ENCODE results near the gene DISC1.
"Not testable (repeated sequence)": the region's sequence is repeated elsewhere in the genome, so short reads cannot be mapped to it uniquely, and the experiment has no call there.

Gene DISC1

DNA sequence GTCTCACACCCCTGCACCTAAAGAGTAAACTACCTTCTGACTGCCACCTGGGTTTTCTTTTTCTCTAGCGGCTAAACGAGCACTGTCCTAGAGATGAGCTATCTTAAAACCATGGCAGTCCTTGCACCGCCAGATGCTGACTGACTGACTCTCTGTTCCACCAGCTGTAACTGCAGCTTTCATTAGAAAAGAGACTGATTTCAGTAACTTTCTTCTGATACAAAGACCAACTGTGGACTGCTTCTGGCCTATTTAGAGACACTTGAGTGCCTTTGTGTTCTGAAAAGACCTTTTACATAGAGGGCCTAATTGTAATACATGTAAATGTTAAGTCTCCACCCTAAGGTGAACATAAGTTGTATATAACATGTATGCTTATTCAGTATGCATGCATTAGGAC, 152.5 kb downstream of the DISC1 start:
- DNase-seq: no peak

DNA sequence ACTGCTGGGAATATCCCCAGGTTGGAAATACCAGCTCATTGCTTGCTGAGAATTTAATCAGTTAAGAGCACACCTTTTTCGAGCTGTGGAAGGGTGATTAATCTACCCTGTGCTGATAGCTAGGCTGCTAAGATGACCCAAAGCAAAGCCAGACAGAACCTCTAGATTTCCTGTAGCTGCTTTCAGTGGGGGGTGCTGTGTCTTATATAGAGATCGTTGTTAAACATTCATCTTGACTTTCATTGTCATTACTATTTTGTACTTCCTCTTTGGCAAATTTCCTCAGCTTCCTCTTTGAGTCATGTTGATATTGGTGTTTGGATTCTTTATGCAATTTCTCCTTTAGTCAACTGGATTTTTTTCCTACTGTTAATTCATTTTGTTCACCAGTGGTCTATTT, 155.3 kb downstream of the DISC1 start:
- DNase-seq: no peak

DNA sequence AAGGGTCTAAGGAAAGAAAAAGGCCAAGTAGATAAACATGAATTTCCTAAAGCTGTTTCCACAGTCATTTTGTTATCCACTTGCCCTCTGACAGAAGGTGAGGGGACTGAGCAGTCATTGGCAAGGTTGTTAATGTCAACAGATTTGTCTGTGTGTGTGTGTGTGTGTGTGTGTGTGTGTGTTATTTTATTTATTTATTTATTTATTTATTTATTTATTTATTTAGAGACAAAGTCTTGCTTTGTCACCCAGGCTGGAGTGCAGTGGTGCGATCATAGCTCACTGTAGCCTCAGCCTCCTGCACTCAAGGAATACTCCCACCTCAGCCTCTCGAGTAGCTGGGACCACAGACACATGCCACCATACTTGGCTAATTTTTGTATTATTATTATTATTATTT, 158.5 kb downstream of the DISC1 start:
- not testable (repeated sequence) for DNase-seq

DNA sequence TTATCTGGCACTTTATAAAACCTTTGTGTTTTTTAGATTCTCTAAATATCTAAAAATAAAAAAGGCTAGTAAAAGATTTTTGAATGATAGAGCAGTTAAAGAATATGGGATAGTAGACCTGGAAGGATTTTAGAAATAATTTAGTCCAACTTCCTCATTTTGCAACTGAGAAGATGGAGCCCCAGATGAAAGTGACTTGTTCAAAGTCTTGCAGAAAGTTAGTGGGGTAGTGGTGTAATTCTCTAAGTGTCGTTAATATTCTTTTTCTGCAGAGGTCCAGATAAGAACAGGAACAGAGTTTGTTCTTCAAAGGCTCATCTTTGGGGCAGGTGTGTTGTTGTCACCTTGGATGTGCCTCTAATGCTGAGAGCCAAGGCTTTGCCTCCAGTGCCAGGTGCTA, 159.5 kb downstream of the DISC1 start:
- no peak for DNase-seq

DNA sequence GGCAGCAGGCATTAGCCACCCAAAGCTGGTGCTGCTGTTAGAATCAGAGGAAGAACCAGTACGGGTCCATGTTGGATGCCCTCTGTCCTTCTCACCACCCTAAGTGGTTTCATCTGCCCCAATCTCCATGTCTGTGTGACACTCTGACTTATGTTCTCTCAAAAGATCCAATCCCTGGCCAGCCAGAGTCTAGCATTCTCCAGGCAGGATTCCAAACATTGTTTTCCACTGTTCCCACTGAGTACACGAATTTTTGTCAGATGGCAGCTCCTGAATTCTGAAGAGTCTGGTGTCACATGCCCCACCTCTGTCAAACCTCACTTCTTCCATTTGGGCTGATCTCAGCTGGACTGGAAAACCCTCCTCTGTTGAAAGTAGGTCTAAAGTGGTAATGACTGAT, 166.0 kb downstream of the DISC1 start:
- DNase-seq: no peak

DNA sequence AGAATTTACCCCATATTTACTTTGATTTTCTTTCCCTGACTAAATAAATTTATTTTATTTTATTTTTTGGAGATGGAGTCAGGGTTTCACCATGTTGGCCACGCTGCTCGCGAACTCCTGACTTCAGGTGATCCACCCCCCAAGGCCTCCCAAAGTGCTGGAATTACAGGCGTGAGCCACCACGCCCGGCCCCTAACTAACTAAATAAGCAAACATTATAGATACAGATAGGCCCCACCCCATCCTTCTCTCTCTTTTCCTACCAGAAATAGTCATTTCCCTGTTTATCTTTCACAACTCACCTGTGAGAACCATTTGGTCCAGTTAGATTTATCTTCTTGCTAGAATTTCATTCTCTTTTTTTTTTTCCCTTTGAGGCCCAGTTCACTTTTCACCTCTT, 167.3 kb downstream of the DISC1 start:
- DNase-seq: no peak

DNA sequence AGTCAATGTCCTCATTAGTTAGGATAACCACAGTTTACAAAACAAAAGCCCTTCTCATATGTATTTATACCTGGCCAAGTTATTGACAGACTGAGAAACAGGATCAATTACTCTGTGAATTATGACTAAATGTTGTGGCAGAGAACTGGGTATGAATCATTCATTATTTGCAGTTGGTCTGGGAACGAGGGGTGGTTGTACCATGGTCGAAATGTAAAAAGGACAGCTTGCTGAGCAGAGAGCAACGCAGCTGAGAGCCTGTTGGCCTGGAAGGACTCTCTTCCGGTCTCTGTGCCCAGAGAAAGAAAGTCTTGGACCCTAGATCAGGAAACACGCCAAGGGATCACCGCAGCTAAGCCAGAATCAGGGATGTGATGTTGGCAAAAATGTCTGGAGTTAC, 169.6 kb downstream of the DISC1 start:
- DNase-seq: no peak

DNA sequence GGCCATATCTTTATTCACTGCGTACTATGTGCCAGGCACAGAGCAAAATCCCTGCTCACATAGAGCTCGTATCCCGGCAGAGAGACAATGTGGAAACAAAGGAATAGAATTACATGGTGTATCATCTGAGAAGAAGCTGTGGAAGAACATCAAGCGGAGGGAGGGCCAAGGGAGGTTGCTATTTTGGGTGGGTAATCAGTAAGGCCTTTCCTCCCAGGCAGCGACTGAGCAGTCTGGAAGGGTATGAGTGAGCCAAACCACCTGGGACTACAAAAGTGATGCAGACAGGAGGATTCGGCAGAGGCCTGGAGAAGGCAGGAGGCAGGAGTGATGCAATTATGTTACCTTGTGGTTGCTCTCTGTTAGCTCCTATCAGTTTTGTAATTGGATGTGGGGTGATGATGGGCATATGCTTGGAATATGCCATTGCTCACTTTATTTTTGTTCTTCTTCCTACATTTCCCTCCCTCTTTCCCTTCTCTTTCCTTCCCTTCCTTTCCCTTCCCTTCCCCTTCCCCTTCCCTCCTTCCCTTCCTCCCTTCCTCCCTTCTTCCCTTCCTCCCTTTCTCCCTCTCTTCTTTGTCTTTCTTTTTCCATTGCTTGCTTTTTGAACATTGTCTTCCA, 172.9 kb downstream of the DISC1 start:
- no peak for DNase-seq

DNA sequence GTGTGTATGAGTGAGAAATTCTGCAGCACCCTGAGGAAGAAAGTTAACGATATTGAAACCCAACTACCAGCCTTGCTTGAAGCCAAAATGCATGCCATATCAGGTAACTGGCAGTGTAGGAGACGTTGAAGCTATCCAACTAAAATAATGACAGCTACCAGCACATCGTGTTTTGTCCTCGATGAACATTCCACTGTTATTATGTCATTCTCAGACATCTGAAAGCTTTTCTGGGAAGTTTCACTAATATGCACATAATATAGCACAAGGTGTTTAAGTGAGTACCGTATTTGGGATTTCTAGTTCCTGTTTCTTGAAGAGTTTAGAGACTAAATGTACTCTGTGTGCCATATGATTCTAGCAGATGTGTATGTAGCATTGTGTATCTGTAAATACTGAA, 173.5 kb downstream of the DISC1 start:
- no peak for DNase-seq

DNA sequence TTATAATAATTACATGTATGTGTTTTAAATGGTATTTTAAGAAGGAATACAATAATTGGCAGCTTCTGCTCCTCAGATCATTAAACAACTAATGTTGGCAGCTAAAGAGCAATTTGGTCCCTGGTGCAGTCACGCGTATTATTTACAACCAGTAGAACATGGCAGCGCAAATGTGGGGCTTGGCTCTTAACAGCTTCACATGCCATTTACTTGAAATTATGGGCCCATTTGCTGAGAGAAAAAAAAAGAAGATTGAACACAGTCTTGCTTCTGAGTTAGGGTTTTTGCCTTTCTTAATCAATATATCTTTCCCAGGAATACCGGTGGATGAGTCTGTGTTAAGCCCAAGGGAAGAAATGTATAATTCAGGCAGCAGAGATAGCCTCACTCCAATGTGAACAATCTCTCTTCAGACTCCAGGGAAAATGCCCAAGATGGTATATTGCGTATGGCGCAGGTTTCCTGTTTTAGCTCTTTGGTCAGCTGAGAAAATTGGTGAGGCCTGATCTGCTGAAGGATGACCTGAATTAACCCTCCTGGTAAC, 174.5 kb downstream of the DISC1 start:
- no peak for DNase-seq

DNA sequence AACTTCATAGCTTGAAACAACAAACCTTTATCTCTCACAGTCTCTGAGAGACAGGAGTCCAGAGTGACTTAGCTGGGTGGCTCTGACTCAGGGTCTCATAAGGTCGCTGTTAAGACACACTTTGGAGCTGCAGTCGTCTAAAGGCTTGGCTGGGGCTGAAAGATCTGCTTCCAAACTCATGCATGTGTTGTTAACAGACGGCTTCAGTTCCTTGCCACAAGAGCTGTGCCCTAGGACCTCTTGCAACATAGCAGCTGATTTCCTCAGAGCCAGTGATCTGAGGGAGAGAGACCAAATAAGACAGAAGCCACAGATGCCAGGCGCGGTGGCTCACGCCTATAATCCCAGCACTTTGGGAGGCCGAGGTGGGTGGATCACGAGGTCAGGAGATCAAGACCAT, 176.8 kb downstream of the DISC1 start:
- no peak for DNase-seq

DNA sequence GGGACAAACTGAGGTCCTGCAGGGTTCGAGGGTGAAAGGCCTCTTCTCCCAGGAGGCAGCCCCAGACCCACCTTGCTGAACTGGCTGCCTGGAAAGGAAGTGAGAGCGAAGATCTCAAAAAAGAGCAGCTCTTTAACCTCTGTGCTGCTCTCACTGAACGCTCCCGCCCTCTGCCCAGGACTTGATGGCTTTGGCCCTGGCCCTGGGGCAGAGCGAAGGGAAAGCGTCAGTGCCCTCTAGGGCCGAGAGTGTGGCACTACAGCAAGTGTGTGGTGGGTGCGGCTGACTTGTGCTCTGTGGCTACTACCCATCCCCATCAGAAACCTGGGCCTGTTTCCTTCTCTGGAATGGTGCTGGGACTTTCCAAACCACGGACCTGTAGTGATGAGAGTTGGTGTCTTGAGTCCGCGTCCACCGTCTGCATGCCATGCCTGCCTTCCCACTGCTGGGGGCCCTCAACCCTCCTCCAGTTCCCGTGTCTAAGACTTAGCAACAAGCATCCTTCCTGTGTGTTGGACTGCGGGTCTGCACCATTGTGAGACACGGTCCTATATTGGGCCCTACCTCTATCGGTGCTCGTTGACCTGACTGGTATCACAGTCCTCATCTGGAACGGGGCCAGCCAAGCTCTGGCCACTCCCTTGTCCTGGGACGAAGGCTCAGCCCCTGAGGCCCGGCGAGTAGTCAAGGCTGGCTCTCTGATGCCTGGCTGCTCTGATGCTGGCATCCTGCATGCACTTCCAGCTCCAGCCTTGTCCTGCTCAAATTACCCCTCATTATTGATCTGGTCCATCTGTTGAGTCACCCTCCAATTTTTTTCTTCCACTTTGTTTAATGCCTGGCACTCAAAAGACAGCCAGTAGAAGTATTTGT, 180.3 kb downstream of the DISC1 start:
- no peak for DNase-seq

DNA sequence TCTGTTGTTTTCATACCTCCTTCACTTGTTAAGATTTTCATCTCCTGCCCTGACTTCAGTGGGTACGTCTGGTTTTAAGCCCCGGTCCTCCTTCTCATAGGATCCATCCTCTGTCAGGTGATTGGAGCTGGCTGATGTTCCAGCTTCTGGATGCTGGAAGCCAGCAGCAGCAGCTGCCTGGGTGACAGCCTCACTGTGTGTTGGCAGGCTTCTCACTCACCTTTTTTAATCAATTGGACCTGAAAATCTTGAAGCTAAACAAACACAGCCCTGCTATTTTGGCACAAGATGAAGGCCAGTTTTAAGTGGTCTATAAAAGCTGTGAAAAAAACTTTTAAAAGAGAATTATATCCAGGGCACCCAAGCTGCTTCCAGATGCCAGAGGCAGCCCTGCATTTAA, 181.0 kb downstream of the DISC1 start:
- DNase-seq: no peak

DNA sequence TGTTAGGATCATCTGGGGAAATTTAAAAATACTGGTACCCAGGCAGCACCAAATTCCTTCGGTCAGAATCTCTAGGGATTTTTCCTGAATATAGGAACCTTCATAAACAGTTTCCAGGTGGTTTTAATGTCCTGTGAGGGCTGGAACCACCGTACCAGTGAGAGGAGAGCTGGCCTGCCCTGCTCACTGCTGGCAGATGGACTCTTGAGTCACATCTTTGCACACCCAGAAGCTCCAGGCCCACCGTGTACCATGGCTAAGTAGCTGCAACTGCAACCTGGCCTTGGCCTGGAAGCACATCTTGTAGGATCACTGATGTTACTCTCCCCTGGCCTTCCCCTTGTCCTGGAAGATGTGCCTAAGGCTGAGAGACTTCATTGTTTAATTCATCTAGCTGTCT, 181.5 kb downstream of the DISC1 start:
- DNase-seq: no peak

DNA sequence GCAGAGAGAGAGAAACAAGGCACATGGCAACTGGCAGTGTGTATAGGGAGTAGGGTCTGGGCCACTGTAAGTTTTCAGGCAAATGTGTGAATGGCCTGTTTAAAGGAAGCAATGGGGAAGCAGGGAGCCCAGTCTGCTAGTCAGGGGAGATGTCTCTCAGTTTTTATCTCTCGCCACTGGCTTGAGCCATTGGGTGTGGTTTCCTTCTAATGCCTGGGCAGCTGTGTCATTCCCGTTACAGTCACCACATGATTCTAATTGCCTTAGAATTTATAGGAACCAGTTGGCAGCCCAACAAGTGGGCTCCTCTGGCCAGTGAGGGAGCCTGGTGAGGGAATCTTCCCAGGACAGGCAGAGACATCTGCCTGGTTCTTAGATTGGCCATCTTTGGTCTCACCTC, 182.4 kb downstream of the DISC1 start:
- DNase-seq: no peak

DNA sequence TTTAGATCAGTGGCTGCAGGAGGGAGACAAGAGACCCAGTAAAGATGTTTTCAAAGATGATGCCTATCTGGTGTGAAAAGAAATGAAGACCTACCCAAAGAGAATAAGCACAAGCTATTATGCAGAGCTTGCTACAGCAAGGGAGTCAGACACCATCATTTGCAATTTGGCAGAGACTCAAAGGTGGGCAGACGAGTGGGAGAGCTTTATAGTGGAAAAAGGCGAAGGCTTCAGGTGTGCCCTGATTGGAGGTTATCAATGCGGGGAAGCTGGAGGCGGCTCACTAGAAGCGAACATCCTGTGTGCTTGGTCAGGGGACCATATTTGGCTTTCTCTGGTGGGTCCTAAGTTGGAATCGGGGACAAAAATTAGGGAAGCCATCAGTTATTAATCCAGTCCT, 183.8 kb downstream of the DISC1 start:
- no peak for DNase-seq

DNA sequence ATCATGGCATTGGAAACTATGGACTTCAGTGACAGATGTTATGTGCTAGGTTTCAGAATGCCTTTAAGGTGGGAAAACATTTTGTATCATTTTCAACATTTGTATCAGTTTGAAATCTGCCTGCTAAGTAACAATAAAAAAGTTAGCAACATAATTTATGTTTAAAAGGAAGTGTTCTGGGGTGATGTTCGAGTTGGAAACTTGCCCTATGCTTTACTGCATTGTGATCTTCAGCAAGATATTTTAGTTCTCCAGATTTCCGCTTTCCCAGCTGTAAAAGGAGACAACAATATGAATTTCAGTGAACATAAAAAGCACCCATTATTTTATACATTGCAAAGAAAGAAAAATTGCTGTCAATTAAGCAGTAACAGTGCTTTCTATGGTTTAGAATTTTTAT, 187.4 kb downstream of the DISC1 start:
- DNase-seq: no peak

DNA sequence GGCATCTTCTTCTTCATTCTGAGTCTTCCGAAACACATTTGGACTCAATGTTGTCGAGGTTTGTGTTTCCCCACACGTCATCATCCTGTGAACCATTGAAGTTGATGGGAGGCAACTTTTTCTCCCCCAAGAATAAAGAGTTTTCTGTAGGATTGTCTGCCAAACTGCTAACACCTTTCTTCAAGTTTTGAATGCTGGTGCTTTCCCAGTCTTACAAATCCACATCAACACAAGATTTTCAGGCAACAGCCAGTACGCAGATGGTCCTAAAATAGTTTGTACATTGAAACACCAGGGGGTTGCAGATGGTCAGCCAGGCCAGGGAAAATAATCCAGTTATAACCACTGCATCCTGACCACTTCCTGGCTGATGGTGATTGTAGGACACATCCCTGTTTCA, 187.9 kb downstream of the DISC1 start:
- no peak for DNase-seq

DNA sequence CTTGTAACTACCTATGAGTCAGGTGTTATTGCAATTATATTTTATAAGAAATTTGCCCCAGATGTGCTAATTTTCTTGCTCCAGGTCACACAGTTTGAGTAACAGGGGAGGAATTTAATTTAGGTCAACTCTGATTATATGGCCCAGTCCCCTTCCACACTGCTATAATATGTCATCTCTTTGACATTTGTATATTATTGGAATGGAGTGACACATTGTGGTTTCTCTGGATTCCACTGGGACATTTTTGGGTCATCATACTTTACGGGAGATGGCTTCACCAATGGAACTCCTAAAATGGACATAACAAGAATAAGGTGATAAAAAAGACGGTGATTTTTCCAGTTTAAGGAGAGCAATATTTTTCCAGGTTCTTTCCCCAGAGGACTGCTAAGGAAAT, 191.2 kb downstream of the DISC1 start:
- no peak for DNase-seq

DNA sequence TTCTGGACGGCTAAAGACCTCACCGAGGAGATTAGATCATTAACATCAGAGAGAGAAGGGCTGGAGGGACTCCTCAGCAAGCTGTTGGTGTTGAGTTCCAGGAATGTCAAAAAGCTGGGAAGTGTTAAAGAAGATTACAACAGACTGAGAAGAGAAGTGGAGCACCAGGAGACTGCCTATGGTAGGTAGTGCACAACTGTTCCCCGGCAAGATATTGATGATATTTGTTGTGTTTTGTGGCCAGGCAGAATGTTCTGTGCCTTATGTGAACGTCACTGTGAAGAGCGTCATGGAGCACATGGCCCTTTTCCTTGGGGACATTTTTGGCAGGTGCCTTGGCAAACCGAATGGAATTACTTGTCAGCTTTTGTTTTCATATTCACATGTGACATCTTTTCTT, 191.7 kb downstream of the DISC1 start:
- no peak for DNase-seq

DNA sequence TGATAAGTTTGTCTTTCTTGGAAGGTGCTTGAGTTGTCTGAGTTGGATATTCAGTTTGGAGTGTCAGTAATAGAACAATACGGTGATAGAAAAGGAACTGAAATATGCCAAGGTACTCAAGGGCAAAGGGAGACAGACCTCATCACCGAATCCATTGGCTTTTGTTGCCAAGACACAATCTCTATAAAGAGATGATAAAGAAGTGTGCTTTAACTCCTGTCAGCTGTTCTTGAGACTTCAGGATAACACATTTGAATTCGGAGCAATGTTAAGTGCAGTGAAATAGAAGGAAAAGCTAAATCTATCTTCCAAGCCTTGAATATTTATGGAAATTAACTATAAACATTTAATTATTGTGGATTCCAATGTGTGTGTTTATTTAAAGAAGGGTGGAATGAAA, 194.7 kb downstream of the DISC1 start:
- no peak for DNase-seq

DNA sequence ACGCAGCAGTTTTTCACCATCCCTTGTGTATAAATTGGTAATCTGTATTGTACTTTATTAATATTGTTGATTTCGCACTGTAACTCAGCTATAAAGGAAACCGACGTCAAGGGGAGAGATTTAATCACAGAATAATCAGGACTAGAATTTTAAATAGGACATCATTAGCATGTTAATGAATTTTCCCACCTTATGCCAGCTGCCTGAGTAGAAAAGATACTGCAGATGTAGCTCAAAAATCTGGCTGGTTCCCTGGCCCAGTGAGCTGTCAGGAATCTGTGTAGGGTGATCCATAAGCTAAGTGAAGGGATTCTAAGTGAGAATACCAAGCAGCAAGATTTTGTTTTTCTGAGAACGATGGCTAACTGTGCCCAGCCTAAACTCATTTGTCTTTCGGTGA, 195.5 kb downstream of the DISC1 start:
- DNase-seq: no peak

DNA sequence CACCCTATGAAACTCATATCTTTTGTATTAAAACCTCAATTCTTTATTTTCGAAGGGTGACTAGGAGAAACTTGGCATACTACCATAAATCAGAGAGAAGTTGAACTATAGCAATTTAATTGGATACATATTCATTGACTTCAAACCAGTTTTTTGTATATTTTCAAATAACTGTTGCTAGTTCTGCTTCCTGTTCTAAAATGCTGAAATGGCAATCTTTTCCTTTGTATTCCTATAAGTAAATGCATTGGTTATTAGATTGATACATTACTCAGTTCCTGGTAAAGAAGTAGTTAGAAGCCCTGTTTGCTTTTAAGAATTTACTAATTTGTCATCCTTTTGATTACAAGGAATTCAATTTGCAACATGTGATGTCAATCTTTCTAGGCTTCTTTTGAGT, 200.0 kb downstream of the DISC1 start:
- DNase-seq: no peak

DNA sequence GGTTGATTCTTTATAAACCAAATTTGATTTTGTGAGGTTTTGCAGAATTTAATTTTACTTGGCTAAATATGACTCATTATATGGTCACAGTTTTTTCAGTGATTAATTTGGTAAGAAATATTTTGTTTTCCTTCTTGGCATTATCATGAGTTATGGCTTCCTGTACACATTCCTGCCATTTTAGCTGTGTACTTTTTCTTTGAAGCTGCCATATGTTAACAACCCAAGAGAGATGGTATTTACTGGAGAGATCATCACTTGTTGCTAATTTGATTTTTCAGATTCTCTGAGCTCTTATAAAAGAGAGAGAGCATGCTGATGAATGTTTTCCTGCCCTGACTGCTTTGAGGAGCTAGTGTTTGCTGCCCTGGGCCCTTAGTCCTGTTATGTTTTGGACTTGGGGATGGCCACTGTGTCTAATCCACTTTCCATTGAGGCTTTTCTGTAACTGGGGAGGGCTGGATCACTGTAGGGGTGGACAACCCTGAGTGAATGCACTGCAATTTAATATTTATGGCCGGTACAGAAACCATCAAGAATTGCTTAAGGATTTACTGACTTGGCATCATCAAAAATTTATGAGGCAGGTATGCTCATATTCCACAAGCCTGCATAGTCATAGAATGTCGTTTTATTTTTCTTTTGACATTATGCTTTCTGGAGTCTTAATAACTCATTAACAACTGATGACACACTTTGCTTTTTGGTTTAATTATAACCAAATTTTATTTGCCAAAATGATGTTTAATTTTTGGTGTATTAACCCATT, 200.9 kb downstream of the DISC1 start:
- no peak for DNase-seq
